Right renal pelvis (tissue), 4 donors: ENCODE measurements around the gene DNAH9. TPM values are rescaled to one million over a fixed set of nuclear protein-coding genes. Genes with fewer than 3 reads are reported as not detected.

ENCODE experiments used
- DNase-seq, 4 donors: peaks; one replicate each; pipeline ENCODE4 v3.0.0-alpha.2; 2013; ENCODE audit warnings: low read depth in 4 of 4, low spot score in 3 of 4, missing footprints in 1 of 4
- polyA plus RNA-seq, 4 donors: library from polyadenylated mRNA; unstranded; fragments of 120-200 nt; gene quantifications; one replicate each; pipeline ENCODE4 v1.2.1, GENCODE V29; 2013; ENCODE audit not compliant: insufficient read length in 4 of 4

The DNAH9 gene, protein sequence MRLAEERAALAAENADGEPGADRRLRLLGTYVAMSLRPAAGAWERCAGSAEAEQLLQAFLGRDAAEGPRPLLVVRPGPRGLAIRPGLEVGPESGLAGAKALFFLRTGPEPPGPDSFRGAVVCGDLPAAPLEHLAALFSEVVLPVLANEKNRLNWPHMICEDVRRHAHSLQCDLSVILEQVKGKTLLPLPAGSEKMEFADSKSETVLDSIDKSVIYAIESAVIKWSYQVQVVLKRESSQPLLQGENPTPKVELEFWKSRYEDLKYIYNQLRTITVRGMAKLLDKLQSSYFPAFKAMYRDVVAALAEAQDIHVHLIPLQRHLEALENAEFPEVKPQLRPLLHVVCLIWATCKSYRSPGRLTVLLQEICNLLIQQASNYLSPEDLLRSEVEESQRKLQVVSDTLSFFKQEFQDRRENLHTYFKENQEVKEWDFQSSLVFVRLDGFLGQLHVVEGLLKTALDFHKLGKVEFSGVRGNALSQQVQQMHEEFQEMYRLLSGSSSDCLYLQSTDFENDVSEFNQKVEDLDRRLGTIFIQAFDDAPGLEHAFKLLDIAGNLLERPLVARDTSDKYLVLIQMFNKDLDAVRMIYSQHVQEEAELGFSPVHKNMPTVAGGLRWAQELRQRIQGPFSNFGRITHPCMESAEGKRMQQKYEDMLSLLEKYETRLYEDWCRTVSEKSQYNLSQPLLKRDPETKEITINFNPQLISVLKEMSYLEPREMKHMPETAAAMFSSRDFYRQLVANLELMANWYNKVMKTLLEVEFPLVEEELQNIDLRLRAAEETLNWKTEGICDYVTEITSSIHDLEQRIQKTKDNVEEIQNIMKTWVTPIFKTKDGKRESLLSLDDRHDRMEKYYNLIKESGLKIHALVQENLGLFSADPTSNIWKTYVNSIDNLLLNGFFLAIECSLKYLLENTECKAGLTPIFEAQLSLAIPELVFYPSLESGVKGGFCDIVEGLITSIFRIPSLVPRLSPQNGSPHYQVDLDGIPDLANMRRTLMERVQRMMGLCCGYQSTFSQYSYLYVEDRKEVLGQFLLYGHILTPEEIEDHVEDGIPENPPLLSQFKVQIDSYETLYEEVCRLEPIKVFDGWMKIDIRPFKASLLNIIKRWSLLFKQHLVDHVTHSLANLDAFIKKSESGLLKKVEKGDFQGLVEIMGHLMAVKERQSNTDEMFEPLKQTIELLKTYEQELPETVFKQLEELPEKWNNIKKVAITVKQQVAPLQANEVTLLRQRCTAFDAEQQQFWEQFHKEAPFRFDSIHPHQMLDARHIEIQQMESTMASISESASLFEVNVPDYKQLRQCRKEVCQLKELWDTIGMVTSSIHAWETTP (N-terminal part only)
- polyA plus RNA-seq, result 10 to 100 TPM in 1 of 4 donors, 1 to 10 TPM in 3; 4.6 to 12.0 (median 5.3) TPM

DNA sequence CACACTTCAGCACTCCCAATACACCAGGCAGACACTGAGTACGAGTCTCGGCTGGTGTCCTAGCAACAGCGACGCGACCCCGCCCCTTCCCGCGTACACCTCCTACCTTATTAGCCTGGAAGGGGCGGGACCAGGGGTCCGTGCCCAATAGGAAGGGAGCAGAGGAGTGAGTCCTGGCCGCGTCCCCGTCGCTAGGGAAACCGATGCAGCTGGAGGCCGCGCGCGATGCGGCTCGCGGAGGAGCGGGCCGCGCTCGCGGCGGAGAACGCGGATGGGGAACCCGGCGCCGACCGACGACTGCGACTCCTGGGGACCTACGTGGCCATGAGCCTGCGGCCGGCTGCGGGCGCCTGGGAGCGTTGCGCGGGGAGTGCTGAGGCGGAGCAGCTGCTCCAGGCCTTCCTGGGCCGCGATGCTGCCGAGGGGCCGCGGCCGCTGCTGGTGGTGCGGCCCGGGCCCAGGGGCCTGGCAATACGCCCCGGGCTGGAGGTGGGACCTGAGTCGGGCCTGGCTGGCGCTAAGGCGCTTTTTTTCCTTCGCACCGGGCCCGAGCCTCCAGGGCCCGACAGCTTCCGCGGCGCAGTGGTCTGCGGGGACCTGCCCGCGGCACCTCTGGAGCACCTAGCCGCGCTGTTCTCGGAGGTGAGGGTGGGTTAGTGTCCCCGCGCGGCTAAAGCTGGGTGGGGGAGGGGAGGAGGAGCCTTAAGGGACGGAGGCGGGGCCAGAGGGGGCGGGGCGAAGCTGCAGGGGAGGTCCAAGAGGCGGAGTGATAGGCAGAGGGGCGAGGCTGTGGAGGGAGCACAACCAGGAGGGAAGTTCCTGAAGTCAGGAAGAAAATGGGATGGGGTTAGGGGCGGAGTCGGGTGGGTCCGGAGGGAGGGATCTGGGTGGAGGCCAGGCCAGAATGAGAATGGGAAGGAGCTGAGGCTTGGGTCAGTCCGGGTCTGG is at the start of gene DNAH9:
Gene DNAH9, plus strand, starts transcription at position 197 of the 948 bp plus-strand sequence. Its CDS starts 29 bp downstream, at position 226.
- DNase-seq, result peak; percentile 86 to 95 (median 93)

DNA sequence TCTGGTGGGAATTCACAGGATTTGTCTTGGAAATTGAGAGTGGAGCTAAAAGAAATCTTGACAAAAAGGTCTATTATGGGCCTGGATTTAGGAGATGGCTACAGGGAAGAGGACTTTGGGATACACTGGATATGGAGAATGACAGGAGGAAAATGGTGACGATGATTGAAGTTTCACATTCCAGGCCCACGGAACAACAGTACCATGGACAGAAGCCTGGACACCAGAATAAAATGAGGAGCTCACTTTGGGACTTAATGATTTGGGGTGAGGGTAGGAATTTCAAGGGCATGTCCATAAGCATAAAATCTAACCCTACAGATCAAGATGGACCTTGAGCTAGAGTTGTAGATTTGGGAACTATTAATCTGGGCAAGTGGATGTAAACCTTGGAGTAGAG is 47.8 kb upstream of the DNAH9 start:
- no peak for DNase-seq

DNA sequence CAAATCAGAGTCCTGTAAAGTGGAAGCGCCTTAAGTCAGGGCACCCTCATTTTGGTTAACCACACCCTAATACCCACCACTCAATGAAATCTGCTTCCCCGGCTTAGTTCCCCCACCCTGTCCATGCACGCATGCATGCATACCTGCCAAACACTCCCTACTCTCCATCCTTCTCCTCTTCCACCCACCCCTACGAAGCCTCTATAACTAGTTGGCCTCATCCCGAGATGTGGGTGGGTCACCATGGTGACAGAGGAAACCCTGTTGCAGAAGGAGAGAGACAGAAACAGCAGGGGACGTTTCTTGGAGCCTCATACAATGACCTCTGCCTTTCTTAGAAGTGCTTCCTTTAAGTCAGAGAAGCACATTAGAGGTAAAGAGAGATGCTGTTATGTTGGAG is 46.8 kb upstream of the DNAH9 start:
- no peak for DNase-seq

DNA sequence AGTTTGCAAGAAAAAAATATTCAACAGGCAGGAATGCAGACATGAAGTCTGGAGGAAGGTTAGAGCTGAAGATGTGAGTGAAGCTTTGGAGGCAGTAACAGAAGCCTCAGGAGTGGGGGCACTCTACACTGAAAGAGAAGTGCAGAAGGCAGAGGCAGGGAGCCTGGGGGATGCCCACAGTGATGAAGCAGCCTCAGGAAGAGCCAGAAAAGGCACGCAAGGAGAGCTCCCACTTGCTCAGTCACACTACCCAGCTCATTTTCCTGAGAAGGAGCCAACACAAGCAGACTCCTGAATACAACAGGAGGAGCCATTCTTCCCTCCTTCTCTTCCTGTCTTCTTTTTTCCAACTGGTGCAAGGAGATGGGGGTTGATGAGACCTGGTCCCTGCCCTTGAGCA is 45.1 kb upstream of the DNAH9 start:
- DNase-seq, result no peak

DNA sequence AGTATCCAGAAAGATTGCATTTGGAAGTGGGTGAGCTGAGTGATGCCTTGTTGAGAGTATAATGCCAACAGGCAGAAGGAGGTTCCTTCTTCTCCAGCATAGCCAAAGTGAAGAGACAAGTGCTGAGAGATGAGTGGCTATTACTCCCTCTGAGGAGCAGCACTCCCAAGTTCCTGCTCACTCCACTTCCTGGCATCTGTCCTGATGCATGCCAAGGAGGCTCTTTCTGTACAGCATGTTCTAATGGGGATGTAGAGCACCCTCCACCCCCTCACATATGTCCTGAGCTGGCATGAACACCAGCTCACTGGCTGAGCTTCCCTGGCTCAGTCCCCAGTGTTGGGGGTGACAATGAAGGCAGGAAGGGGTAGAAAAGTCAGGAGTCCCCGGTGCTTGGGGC is 44.2 kb upstream of the DNAH9 start:
- no peak for DNase-seq

DNA sequence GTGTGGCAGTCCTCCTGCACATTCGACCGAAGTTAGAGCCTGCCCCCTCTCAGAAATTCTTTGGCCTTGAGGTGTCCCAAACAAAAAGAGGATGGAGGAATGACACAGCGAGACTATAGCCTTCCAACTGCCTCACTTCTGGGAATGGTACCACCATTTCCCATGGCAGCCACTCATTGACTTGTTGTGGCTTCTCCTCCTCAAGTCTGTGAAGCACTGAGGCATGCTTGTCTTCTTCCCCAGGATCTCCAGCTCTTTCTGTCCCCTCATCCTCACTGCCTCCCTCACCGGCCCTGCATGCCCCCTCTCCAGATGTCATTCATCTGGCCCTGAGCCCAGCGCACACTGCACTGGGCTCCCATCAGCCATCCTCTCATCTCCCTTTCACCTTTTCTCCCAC is 43.7 kb upstream of the DNAH9 start:
- DNase-seq, result no peak

DNA sequence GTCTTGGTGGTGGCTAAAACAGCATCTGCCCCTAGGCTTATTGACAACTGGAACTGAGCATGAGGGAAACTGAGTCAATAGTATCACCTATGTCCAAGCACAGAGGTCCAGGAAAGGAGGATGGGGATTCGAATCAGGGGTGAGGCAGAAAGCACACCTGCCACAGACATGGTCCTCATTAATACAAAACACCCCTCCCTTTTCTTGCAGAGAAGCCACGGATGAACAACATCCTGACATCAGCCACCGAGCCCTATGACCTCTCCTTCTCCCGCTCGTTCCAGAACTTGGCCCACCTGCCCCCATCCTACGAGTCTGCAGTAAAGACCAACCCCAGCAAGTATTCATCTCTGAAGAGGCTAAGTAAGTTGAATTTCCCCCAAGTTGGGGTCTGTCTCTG is 42.7 kb upstream of the DNAH9 start:
- no peak for DNase-seq

DNA sequence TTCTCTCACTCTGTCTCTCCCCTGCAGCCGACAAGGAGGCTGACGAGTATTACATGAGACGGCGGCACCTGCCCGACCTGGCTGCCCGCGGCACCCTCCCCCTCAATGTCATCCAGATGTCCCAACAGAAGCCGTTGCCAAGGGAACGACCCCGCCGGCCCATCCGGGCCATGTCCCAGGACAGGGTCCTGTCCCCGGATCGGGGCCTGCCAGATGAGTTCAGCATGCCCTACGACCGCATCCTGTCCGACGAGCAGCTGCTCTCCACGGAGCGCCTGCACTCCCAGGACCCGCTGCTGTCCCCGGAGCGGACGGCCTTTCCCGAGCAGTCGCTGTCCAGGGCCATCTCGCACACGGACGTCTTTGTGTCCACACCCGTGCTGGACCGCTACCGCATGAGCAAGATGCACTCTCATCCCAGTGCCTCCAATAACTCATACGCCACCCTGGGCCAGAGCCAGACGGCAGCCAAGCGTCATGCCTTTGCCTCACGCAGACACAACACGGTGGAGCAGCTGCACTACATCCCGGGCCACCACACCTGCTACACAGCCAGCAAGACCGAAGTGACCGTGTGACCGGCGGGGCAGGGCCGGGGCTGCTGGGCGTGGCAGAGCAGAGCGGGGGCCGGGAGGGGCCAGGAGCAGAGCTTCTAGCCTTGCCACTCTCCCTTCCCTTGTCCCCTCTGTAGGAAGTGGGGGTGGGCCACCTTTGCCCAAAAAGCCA is 40.4 kb upstream of the DNAH9 start:
- no peak for DNase-seq

DNA sequence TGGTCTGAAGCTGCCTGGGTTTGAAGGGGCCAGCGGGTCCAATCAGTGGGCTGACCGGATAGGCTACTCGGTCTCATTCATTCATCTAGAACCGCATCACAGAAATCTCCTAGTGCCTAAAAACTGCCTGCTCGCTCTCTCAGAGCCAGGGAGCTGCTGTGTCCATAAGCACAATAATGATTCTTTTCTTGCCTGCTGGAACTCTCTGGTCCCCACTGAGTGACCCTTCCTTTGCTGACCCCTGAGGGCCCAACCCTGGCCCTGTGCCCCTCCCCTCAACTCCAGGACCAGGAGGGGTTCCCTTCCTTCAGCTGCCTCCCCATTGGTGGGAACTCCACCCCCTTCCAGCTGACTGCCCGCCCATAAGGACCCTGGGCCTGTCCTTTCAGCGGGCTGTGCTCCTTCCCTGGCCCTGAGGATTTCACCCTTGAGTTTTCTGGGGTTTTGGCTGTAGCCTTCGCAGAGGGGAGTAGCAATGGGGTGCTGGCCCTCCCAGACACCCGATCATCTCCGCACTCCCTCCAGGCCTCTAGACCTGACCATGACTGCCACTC is 39.5 kb upstream of the DNAH9 start:
- no peak for DNase-seq

DNA sequence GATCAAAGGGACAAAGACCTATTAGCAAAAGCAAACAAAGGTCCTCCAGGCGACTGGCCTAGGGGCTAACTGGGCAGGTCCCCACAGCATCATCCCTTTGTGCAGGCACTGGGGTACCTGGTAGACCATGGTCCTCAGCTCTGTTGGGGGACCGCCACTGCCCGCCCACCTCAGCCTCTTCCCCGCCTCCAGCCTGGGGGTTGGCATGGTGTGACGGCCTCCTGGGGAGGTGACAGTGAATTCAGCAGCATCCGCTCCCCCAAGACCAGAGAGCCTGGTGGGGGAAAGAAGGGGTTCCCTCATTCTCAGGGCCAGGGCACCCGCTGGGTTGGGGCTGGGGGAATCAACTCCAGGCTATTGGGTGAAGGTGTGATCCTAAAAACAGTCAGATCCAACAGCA is 38.7 kb upstream of the DNAH9 start:
- DNase-seq, result no peak

DNA sequence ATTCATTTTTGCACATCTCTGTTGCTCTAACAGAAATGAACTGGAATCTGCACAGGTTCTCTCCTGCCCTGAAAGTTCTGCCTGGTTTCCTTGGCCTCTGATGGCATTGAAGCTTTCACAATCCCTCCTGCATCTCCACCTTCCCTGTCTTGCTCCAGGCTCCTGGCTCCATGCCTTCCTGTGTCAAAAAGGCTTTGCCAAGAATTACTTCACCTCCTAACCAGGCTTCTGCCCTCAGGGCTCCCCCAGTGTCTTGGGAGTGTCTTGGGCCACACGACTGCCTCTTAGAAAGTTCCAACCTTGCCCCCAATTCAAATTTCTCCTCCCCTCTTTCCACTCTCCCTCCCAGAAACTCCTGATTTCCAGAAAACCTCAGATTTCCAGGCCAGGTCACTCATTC is 37.0 kb upstream of the DNAH9 start:
- DNase-seq, result no peak

DNA sequence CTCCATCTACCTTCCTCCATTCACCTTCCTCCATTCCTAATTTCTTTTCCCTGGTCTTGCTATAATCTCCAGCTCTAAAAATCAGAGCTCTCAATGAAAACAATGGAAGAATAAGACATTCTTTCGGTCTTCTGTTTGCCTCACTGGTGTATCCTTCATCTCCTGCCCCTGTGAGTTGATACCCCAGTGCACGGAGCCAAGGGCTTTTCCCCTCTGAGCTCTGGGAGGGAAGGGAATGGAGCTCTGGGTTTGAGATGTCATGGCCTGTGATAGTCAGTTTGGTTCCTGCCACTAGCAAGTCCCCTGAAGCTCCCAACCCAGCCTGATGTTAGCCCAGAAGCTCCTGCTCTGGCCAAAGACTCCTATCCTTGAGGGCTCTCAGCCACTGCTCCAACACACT is 36.6 kb upstream of the DNAH9 start:
- no peak for DNase-seq

DNA sequence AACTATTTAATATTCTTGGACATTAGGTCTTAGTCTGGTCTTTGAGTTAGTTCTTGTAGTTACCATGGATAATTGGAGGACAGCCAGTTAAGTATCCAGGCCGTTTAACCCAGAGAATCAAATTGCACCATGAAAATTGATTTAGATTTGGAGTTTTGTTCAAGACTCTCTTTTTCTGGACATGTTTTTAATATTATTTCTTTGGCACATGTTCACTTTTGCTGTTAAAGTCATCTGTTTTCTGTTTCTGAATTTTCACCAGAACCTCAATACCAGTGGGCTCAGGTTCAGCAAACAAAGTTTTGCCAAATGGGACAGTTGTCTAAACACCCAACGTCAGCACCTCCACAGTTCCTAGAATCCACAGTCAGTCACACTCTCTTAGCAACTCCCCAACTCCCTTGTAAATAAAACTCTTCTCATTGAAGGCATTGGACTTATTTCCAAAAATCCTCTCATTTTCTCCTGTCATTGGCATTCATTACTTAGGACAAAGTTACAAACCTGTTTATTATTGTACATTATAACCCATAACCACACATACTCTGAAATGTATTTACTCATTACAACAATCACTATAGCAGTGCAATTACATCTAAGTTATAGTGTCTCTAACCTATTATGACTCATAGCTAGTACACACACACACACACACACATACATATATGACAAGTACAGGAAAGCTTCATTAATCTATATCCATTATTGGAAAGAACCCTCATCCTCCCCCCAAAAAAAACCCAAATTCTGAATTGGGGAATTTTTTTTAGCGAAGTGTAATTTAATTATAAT is 33.5 kb upstream of the DNAH9 start:
- no peak for DNase-seq

DNA sequence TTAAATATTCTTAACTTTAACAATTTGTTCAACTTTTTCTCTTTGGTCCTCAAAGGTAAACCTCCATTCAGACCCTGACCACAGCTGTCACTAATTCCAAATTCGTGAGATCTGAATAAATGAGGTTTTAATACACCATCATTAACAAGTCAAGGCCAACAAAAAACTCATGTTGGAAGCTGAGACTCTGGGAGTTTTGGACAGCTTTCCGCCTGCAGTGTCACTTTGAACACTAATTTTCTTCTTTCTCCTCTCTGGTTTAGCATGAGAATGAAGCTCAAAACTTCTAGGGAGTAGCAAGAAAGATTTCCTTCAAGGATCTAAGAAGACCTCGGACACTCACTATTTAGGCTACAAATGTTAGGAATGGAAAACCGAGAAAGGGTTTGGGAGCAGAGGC is 32.7 kb upstream of the DNAH9 start:
- no peak for DNase-seq

DNA sequence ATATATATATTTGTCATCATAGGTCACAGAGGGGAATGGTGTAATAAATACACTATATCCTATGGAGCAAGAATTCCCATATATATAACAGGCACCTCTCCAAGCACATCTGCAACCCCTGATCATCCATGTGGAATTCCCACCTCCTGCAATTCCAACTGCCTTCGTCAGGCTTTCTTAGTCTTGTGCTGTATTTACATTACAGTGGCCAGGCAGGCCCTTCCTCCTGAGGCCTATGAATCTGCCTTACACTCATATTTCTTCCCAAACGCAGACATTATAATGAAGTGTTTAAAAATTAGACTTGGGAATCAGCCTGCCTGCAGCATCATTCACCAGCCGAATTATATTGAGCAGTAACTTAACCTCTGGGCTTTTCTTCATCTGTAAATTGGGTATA is 19.3 kb upstream of the DNAH9 start:
- DNase-seq, result no peak

DNA sequence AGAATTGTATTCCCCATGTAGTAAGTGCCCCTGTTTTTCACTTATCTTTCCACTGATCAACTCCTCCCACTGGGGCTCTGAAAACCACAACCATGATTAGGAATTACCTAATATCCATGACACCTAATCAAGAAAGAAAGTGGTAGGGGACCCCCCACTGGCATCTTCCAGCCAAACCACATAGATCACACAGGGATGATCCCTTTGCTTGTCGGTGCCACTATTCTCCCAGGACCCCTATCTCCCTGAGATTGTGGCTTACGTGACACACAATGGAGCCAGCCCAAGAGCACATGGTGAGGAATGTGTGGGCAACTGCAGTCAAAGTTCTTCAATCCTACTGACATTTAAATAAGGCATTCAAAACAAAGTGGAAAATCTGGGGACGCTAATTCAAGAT is 17.6 kb upstream of the DNAH9 start:
- no peak for DNase-seq

DNA sequence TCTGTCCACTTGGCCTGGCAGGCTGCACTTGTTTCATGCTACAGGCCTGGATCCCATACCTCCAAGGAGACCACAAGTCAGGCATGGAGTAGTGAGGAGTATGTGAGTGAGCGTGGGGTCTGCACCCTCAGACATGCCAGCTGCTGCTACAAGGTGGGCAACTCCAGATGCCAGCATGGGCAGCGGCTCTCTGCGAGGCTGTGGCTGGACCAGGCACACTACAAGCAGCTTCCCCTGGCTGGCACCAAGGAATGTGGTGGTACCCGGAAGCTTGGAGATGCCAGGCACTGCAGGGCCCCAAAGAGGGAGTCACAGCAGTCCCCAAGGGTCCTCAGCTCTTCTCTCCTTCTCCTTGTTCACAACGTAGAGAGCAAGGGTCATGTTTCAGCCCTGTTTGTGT is 16.1 kb upstream of the DNAH9 start:
- no peak for DNase-seq
